ENCODE data around the gene SH2D3A. TPM values are rescaled to one million over a fixed set of nuclear protein-coding genes. Genes with fewer than 3 reads are reported as not detected.

The SH2D3A gene
- total and polyA plus RNA-seq, 2 experiments from 2014 or later: 14.8 to 19.6 TPM

GRCh38 chr19:6744381-6745301 is 22.6 kb downstream of the SH2D3A start:
- TF ChIP-seq, protein P1, sequence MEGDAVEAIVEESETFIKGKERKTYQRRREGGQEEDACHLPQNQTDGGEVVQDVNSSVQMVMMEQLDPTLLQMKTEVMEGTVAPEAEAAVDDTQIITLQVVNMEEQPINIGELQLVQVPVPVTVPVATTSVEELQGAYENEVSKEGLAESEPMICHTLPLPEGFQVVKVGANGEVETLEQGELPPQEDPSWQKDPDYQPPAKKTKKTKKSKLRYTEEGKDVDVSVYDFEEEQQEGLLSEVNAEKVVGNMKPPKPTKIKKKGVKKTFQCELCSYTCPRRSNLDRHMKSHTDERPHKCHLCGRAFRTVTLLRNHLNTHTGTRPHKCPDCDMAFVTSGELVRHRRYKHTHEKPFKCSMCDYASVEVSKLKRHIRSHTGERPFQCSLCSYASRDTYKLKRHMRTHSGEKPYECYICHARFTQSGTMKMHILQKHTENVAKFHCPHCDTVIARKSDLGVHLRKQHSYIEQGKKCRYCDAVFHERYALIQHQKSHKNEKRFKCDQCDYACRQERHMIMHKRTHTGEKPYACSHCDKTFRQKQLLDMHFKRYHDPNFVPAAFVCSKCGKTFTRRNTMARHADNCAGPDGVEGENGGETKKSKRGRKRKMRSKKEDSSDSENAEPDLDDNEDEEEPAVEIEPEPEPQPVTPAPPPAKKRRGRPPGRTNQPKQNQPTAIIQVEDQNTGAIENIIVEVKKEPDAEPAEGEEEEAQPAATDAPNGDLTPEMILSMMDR (IDR thresholded peaks at IDR 0.05; ENCODE audit: poor library complexity): no peak
- no peak for TF ChIP-seq EZH2 (IDR thresholded peaks at IDR 0.05; ENCODE audit: borderline replicate concordance)
- TF ChIP-seq EZH2phosphoT487 (IDR thresholded peaks at IDR 0.05; ENCODE audit: low read depth, severe bottlenecking, unreplicated experiment): no peak
- H3K9me2 ChIP-seq (replicated peaks; ENCODE audit: insufficient read depth): no peaks in the 10 kb centered on the region
- H3K4me2 ChIP-seq: peak overlapping the region; percentile 58
- WGBS (ENCODE audit: low lambda C conversion rate, missing lambda C conversion rate): 67% methylated on average over 37 of the region's 41 CpGs
- no peak overlapping the region for H3K4me3 ChIP-seq
- peaks cover 49% of the 10 kb centered on the region for H3K79me2 ChIP-seq
- peaks cover 5% of the 10 kb centered on the region for H4K20me1 ChIP-seq (ENCODE audit: insufficient read depth, poor library complexity, severe bottlenecking)
- peak; percentile 79 for DNase-seq (ENCODE audit: low spot score)
- H3K27me3 ChIP-seq: no peaks in the 10 kb centered on the region
- no peaks in the 10 kb centered on the region for H3K9me3 ChIP-seq (ENCODE audit: low read depth)
- H3K36me3 ChIP-seq (replicated peaks; ENCODE audit: insufficient read depth, low read depth): no peaks in the 10 kb centered on the region
- no peak overlapping the region for H2AFZ ChIP-seq
- H3K4me1 ChIP-seq (ENCODE audit: insufficient read depth): peaks cover 31% of the 10 kb centered on the region
- H3K27ac ChIP-seq: peak overlapping the region; percentile 82

DNA sequence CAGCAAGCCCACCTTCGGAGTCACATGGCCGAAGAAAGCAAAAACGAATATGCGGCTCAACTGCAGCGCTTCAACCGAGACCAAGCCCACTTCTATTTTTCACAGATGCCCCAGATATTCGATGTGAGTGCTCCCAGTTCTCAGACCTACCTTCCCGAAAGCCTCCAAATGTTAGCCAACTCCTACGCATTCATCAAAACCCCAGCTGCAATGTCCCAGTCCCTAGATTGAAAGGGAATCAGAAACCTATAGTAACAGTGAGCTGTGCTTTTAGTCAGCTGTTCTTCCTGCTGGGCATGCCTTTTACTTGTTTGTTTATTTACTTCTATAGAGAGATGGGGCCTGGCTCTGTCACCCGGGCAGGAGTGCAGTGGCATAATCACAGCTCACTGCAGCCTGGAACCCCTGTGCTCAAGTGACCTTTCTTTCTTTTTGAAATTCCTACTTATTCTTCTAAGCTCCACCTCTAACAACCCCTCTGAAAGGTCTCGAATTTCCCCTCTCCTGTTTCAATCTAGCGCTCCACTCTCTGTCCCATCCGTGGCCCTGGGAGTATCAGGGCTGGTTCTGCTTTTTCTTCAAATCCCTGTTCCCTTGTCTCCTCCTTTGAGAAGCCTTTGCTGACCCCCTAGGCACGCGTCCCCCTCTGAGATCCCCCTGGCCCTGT is 23.4 kb downstream of the SH2D3A start:
- no peak overlapping the region for H3K4me3 ChIP-seq
- no peak for TF ChIP-seq EZH2 (IDR thresholded peaks at IDR 0.05; ENCODE audit: borderline replicate concordance)
- TF ChIP-seq, protein P1 (IDR thresholded peaks at IDR 0.05; ENCODE audit: poor library complexity): no peak
- no peak for TF ChIP-seq EZH2phosphoT487 (IDR thresholded peaks at IDR 0.05; ENCODE audit: low read depth, severe bottlenecking, unreplicated experiment)
- WGBS (ENCODE audit: low lambda C conversion rate, missing lambda C conversion rate): 77% methylated on average over 15 of the region's 15 CpGs
- peak overlapping the region; percentile 82 for H3K27ac ChIP-seq
- no peaks in the 10 kb centered on the region for H3K9me3 ChIP-seq (ENCODE audit: low read depth)
- peaks cover 5% of the 10 kb centered on the region for H4K20me1 ChIP-seq (ENCODE audit: insufficient read depth, poor library complexity, severe bottlenecking)
- no peaks in the 10 kb centered on the region for H3K27me3 ChIP-seq
- H3K9me2 ChIP-seq (replicated peaks; ENCODE audit: insufficient read depth): no peaks in the 10 kb centered on the region
- peaks cover 49% of the 10 kb centered on the region for H3K79me2 ChIP-seq
- peaks cover 35% of the 10 kb centered on the region for H3K4me1 ChIP-seq (ENCODE audit: insufficient read depth)
- no peak for DNase-seq (ENCODE audit: low spot score)
- no peaks in the 10 kb centered on the region for H3K36me3 ChIP-seq (replicated peaks; ENCODE audit: insufficient read depth, low read depth)
- no peak overlapping the region for H2AFZ ChIP-seq
- peak overlapping the region; percentile 58 for H3K4me2 ChIP-seq

GRCh38 chr19:6743066-6743465 is 24.2 kb downstream of the SH2D3A start:
- TF ChIP-seq EZH2 (IDR thresholded peaks at IDR 0.05; ENCODE audit: borderline replicate concordance): no peak
- Histone ChIP-seq H3K79me2 (peaks cover 49% of the 10 kb centered on the region), H3K9me2 (replicated peaks; ENCODE audit: insufficient read depth) (no peaks in the 10 kb centered on the region), H3K27ac (peak overlapping the region; percentile 82), H3K4me3 (no peak overlapping the region), H3K9me3 (ENCODE audit: low read depth) (no peaks in the 10 kb centered on the region), H3K4me1 (ENCODE audit: insufficient read depth) (peaks cover 43% of the 10 kb centered on the region), H3K27me3 (no peaks in the 10 kb centered on the region), H2AFZ (no peak overlapping the region), H3K36me3 (replicated peaks; ENCODE audit: insufficient read depth, low read depth) (no peaks in the 10 kb centered on the region), H4K20me1 (ENCODE audit: insufficient read depth, poor library complexity, severe bottlenecking) (peaks cover 5% of the 10 kb centered on the region), H3K4me2 (peak overlapping the region; percentile 10)
- WGBS (ENCODE audit: low lambda C conversion rate, missing lambda C conversion rate): 57% methylated on average over 7 of the region's 7 CpGs
- DNase-seq (ENCODE audit: low spot score): no peak

Data from hepatocyte (in vitro differentiated cells).